GM12872 (cell line): ENCODE measurements around the gene NSMF.

Source experiments
- TF ChIP-seq, protein P1 (sequence below): IDR thresholded peaks from 3 replicates; pipeline ENCODE4 v1.5.1; 2011; ENCODE audit warnings: low read depth, mild to moderate bottlenecking, low read length, moderate library complexity; ENCODE audit not compliant: insufficient read depth

NSMF gene

DNA sequence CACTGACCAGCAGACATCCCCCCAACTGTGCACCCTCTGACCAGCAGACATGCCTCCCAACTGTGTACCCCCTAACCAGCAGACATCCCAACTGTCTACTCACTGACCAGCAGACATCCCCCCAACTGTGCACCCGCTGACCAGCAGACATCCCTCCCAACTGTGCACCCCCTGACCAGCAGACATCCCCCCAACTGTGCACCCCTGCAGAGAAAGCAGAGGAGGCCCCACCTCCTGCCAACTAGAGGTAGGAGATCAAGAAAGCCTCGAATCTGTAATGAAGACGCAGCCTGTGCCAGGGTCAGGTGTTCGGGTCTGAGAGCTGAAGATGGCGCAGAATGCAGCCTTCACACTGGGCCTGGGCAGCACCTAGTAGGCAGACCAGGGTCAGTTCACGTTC, 29.8 kb upstream of the NSMF start:
- TF ChIP-seq, protein P1, sequence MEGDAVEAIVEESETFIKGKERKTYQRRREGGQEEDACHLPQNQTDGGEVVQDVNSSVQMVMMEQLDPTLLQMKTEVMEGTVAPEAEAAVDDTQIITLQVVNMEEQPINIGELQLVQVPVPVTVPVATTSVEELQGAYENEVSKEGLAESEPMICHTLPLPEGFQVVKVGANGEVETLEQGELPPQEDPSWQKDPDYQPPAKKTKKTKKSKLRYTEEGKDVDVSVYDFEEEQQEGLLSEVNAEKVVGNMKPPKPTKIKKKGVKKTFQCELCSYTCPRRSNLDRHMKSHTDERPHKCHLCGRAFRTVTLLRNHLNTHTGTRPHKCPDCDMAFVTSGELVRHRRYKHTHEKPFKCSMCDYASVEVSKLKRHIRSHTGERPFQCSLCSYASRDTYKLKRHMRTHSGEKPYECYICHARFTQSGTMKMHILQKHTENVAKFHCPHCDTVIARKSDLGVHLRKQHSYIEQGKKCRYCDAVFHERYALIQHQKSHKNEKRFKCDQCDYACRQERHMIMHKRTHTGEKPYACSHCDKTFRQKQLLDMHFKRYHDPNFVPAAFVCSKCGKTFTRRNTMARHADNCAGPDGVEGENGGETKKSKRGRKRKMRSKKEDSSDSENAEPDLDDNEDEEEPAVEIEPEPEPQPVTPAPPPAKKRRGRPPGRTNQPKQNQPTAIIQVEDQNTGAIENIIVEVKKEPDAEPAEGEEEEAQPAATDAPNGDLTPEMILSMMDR, result no peak

DNA sequence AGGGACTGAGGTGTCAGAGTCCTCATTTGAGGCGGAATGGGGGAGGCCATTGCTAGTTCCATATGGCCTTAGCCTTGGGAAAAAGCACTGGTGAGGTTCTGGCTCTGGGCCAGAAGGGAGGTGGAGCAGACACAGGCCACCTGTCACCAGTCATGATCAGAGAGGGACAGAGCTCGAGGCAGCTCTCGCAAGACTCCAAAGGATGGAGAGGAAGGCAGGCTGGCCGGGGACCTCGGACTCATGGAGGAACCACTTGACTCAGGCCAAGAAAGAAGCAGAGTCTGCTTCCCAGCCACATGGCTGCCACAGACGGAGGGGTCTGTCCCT, 29.2 kb upstream of the NSMF start:
- TF ChIP-seq, protein P1, result no peak

DNA sequence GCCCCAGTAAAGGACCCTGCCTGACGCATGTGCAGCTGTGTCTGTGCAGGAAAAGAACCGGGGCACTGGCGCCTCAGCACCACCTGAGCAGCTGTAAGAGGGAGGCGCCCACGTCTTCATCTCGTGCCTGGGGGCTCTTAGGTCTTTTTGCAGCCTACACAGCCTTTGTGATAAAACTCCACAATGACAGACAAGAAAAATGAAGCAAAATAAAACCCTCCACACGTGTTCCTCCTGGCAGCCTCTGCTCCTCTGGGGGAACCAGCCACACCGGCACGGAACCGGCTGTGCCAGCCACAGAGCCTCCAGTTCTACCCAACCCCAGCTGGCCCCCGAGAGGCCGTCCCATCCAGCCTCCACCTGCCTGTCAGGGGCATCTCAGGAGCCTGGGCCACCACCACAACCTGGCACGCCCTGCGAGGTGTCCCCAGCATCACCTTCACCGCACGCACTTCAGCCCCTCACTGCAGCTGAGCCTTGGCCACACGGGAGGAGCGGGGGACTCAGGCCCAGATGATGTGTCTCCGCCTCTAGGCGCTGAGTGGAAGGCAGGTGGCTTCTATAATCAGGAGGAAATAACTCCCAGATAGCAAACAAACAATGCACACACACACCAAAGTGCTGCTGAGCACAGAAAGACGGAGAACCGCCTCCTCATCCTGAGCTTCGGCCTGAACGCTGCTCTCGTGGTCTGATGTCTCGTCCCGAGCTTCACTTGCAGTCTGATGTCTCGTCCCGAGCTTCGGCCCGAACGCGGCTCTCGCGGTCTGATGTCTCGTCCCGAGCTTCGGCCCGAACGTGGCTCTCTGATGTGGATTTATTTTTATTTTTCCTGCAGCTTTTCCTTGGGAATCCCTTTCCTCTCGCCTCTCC, 28.6 kb upstream of the NSMF start:
- TF ChIP-seq, protein P1, result no peak

DNA sequence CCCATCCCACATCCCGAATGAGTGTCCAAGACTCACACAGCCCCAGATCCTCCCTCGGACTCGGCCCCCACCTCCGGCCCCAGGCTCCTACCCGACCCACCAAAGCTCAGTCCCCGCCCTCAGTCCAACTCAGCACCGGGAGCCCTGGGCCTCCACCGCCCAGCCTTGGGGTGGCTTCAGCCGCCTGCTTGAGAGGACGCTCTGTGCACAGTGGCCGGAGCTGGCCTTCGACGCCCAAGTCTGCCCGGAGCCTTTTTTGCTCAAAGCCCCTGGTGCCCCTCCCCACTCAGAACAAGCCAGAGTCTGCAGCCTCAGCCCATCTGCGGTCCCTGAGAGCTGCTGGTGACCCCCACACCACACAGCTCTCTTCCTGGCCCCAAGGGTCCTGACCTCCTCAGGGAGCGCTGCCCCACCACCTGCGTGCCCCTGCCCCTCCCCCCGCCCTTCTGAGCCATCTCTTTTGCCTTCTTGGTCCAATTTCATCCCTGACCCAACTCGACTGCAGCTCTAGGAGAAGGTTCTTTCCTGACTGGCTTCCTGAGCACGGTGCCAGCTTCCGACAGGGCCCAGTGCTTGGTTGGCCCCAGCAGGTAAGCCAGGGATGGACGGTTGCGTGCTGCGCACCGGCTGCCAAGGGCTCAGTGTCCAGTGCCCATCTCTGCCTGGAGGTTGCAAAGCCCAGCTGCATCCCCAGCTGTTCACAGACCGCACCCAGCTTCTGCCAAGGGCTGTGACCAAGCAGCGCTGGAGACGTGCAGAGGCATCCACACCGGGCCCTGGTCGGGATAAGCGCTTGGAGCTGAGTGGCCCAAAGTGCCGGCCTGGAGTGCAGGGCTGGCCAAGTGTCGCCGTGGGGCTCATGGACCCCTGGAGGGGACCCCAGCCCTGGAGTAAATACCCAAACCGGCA, 27.7 kb upstream of the NSMF start:
- TF ChIP-seq, protein P1, result no peak

DNA sequence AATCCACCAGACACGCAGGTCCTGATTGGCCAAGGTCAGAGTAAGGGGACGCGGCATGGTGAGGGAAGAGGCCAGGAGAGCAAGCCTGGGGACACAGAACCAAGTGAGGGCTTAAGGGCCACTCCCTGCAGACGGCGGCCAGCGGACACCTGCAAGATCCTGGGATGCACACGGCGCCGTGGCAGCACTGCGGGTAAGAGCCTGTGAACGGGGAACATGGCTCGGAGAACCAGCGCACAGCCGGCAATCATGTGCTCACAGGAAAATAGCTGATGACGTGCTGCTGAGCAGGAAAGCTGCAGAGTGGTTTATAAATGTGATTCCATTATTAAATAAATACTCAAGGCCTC, 27.0 kb upstream of the NSMF start:
- TF ChIP-seq, protein P1, result no peak

DNA sequence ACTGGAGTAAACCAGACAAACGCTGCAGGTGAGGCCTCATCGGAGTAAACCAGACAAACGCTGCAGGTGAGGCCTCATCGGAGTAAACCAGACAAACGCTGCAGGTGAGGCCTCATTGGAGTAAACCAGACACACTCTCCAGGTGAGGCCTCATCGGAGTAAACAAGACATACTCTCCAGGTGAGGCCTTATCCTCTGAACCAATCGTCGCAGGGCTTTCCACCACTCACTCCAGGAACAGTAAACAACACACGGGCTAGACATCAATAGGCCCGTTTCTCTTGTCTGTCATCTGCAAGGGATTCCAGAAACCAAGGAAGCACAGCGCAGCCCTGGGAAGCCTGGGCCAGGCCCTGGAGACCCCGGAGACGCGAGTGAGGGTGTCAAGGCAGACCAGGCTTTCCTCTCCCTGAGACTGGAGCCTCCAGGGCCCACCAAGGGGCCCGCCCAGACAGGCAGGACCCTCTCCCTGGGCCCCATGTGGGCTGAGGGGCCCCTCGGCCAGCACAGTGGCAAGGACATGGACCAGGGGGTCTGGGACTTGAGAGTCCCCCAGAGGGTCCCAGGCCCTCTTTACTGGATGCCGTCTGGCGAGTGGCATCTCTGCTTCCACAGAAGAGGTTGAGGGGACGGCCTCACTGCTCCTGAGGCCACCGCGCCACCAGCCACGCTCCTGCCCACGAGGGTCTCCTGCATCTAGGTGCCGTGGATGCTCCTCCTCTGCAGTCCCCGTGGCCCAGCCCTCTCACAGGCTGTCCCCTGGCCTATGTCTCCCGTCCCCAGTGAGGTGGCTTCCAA, 26.4 kb upstream of the NSMF start:
- TF ChIP-seq, protein P1, result no peak
